Measurements from ENCODE around the gene MINDY3. TPM values are rescaled to one million over a fixed set of nuclear protein-coding genes. Genes with fewer than 3 reads are reported as not detected.

MINDY3 gene
- polyA plus RNA-seq, 1 experiment, result 28.7 TPM

DNA sequence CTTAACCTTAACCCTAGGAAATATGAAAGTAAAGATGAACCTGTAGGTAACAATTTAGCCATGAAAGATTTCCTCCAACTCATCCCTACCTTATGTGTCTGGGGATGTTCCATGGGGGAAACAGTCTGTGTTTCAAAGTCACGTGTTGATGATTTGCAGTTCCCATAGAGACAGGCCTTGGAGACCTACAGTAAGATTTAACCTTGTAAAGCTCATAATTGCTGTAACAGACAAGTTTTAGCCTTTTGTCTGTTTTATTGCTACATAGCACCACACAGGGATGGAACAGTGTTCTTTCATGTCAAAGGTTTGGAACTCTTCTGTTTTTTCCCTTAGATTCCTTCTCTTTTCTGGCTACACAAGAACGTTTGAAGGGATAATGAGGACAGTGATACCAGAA, 105.4 kb downstream of the MINDY3 start:
- CTCF ChIA-PET, result no interaction called here
- Histone ChIP-seq H3K27ac (ENCODE audit: low read depth, low read length) (no peak overlapping the region), H3K9me3 (ENCODE audit: control insufficient read depth, insufficient read depth, low read length) (no peaks in the 10 kb centered on the region), H3K27me3 (ENCODE audit: control insufficient read depth, insufficient read depth, low read length) (peaks cover 3% of the 10 kb centered on the region), H3K4me3 (ENCODE audit: low read depth, low read length) (no peak overlapping the region)
- TF ChIP-seq, protein P1, sequence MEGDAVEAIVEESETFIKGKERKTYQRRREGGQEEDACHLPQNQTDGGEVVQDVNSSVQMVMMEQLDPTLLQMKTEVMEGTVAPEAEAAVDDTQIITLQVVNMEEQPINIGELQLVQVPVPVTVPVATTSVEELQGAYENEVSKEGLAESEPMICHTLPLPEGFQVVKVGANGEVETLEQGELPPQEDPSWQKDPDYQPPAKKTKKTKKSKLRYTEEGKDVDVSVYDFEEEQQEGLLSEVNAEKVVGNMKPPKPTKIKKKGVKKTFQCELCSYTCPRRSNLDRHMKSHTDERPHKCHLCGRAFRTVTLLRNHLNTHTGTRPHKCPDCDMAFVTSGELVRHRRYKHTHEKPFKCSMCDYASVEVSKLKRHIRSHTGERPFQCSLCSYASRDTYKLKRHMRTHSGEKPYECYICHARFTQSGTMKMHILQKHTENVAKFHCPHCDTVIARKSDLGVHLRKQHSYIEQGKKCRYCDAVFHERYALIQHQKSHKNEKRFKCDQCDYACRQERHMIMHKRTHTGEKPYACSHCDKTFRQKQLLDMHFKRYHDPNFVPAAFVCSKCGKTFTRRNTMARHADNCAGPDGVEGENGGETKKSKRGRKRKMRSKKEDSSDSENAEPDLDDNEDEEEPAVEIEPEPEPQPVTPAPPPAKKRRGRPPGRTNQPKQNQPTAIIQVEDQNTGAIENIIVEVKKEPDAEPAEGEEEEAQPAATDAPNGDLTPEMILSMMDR (IDR thresholded peaks at IDR 0.05; ENCODE audit: low read depth, low read length), result no peak
- POLR2A ChIA-PET, result no interaction called here
- DNase-seq (ENCODE audit: low read depth, low spot score), result no peak

DNA sequence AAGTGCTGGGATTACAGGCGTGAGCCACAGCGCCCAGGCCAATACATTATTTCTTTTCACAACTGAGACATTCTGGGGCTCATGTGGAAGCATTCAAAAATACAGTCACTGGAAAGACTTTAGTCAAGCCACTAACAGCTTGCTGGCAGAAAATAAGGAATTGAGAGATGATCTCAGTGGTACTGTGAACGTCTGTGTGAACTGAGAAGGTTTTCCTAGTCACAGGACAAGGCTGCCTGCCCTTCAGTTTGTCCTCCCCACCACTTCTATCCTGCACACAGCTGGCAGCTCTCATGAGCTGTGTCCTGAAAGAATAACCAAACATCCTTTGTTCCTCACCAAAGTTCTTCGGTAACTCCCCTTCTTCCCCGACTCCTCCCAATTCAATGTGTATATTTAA, 109.3 kb downstream of the MINDY3 start:
- no peak for DNase-seq (ENCODE audit: low read depth, low spot score)
- Histone ChIP-seq H3K27ac (ENCODE audit: low read depth, low read length) (no peak overlapping the region), H3K9me3 (ENCODE audit: control insufficient read depth, insufficient read depth, low read length) (no peaks in the 10 kb centered on the region), H3K4me3 (ENCODE audit: low read depth, low read length) (no peak overlapping the region), H3K27me3 (ENCODE audit: control insufficient read depth, insufficient read depth, low read length) (peaks cover 10% of the 10 kb centered on the region)
- TF ChIP-seq, protein P1 (IDR thresholded peaks at IDR 0.05; ENCODE audit: low read depth, low read length), result no peak
- POLR2A ChIA-PET, result no interaction called here
- CTCF ChIA-PET, result interaction anchor here (0.7 kb wide), 1 partner anchor 323 kb away, joined by 3 read pairs; no protein-coding TSS in a partner anchor

DNA sequence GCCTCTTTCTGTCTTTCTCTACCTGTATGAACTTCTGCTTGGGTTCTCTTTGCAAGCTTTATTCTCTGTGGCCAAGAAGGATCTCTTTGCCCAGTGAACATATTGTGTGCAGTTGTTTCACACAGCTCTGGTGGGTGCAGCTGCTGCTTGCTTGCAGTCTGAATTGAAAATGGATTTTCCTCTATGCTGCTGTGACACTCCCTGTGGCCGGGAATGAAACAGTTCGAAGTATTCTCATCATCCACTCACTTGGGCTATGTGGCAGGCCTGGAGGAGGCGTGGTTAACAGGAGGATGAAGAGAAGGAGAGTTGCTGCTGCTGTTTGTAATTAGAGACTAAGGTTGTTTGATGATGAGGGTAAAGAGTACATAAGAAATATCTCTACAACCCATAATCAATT, 112.2 kb downstream of the MINDY3 start:
- H3K27me3 ChIP-seq (ENCODE audit: control insufficient read depth, insufficient read depth, low read length), result peaks cover 10% of the 10 kb centered on the region
- ChIA-PET CTCF (no interaction called here), POLR2A (no interaction called here)
- no peak overlapping the region for H3K27ac ChIP-seq (ENCODE audit: low read depth, low read length)
- no peak overlapping the region for H3K4me3 ChIP-seq (ENCODE audit: low read depth, low read length)
- TF ChIP-seq, protein P1 (IDR thresholded peaks at IDR 0.05; ENCODE audit: low read depth, low read length), result no peak
- DNase-seq (ENCODE audit: low read depth, low spot score), result no peak
- no peaks in the 10 kb centered on the region for H3K9me3 ChIP-seq (ENCODE audit: control insufficient read depth, insufficient read depth, low read length)

DNA sequence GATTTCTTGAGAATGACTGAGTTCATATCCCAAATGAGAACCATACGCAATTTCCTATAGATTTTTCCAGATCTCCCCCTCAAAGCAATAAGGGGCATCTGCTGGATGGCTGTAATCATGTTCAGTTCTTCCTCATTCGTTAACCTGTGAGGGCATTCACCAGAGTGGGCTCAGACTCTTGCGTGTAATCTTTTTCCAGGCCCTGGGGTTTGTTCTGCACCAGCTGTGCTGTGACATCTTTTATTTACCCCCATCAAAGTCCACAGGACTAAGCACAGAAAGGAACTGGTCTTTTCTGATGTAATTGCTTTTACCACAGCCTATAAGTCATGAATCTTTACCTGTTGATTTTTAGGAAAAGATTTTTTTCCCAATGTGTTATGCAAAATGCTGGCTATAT, 112.7 kb downstream of the MINDY3 start:
- no peak overlapping the region for H3K4me3 ChIP-seq (ENCODE audit: low read depth, low read length)
- CTCF ChIA-PET, result no interaction called here
- H3K27me3 ChIP-seq (ENCODE audit: control insufficient read depth, insufficient read depth, low read length), result peaks cover 10% of the 10 kb centered on the region
- H3K9me3 ChIP-seq (ENCODE audit: control insufficient read depth, insufficient read depth, low read length), result no peaks in the 10 kb centered on the region
- H3K27ac ChIP-seq (ENCODE audit: low read depth, low read length), result no peak overlapping the region
- DNase-seq (ENCODE audit: low read depth, low spot score), result no peak
- TF ChIP-seq, protein P1 (IDR thresholded peaks at IDR 0.05; ENCODE audit: low read depth, low read length), result no peak
- POLR2A ChIA-PET, result no interaction called here

DNA sequence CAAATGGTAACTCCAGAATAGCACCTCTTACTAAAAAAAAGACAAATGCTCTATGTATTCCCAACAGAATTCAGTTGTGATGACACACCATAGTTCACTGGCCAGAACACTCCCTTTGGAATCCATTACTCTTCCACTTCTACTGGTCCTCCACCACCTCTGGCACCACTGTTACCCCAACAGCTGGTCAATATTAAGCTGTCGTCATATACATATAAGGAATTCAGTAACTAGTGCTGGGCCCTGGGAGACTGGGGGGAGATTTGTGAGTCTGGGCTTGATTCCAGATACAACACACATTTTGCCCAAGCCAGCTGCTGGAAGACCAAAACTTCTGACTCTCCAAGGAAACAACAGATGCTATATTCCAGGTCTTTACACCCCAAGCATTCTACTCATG, 114.6 kb downstream of the MINDY3 start:
- TF ChIP-seq, protein P1 (IDR thresholded peaks at IDR 0.05; ENCODE audit: low read depth, low read length), result no peak
- Histone ChIP-seq H3K27me3 (ENCODE audit: control insufficient read depth, insufficient read depth, low read length) (peaks cover 14% of the 10 kb centered on the region), H3K9me3 (ENCODE audit: control insufficient read depth, insufficient read depth, low read length) (no peaks in the 10 kb centered on the region), H3K27ac (ENCODE audit: low read depth, low read length) (no peak overlapping the region), H3K4me3 (ENCODE audit: low read depth, low read length) (no peak overlapping the region)
- no peak for DNase-seq (ENCODE audit: low read depth, low spot score)
- ChIA-PET CTCF (interaction anchor here (1.2 kb wide), 1 partner anchor 312 kb away, joined by 5 read pairs; no protein-coding TSS in a partner anchor), POLR2A (no interaction called here)

Measured in AG04450 (cell line).